NCI-H69 (cell line): ENCODE data around the gene GHRL.
"Not testable (repeated sequence)": the region's sequence is repeated elsewhere in the genome, so short reads cannot be mapped to it uniquely, and the experiment has no call there.

ENCODE experiments used
- DNase-seq: peaks from one replicate; lab custom pipeline; 2025; lab: John Stamatoyannopoulos, UW

Gene GHRL

DNA sequence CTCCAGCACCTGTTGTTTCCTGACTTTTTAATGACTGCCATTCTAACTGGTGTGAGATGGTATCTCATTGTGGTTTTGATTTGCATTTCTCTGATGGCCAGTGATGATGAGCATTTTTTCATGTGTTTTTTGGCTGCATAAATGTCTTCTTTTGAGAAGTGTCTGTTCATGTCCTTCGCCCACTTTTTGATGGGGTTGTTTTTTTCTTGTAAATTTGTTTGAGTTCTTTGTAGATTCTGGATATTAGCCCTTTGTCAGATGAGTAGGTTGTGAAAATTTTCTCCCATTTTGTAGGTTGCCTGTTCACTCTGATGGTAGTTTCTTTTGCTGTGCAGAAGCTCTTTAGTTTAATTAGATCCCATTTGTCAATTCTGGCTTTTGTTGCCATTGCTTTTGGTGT is 5.3 kb upstream of the GHRL start:
- not testable (repeated sequence) for DNase-seq

GRCh38 chr3:10294030-10294586 is 1.4 kb upstream of the GHRL start:
- no peak for DNase-seq

- DNase-seq = no peak
Observed at GRCh38 chr3:10291641-10292040, 1.1 kb downstream of the GHRL start.

- peak; percentile 49 for DNase-seq
Observed at GRCh38 chr3:10290481-10291176, 2.1 kb downstream of the GHRL start.

DNA sequence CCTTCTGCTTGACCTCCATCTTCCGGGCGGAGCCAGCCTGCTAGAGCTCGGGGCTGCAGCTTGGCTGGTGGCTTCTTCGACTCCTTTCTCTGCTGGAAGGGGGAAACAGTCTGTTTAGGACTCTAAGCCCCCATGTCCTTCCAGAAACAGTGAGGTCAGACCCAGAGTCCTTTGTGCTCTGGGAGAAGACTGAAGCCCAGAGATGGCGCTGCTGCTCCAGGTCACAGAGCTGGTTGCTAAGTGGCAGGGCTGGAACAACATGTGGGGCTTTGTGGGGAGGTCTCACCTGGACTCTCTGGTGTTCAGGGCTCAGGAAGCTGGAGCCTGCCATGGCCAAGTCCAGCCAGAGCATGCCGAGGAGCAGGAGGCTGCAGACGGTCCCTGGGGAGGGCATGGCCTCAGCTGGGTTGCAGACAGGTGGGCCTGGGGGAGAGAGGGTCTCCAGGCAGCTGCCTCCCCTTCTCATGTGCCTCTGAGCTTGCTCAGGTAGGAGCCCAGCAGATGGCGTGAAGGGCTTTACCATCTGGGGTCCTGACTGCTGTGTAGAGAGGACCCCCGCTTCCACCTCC is 2.9 kb downstream of the GHRL start:
- DNase-seq = peak; percentile 44

DNA sequence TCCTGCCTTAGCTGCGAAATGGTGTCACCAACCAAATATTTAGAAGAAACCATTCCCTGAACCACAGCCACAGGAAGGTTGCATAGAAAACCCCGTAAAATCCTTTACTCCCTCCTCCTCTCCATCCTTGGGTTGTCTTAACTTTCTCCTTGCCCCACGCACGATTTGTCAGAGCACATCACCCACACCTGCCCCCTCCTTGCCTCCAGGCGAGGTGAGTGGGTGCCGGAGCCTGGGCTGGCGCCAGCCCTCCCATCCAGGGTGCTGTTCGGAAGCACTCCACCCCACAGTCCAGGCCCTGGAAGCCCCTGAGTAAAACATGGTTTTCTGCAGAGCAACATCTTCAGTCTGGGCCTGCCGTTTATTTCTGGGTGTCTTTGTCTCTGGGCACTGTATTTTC is 3.7 kb downstream of the GHRL start:
- no peak for DNase-seq

- no peak for DNase-seq
Observed at GRCh38 chr3:10288575-10288960, 4.2 kb downstream of the GHRL start.

- no peak for DNase-seq
Observed at GRCh38 chr3:10287936-10288574, 4.7 kb downstream of the GHRL start.

DNA sequence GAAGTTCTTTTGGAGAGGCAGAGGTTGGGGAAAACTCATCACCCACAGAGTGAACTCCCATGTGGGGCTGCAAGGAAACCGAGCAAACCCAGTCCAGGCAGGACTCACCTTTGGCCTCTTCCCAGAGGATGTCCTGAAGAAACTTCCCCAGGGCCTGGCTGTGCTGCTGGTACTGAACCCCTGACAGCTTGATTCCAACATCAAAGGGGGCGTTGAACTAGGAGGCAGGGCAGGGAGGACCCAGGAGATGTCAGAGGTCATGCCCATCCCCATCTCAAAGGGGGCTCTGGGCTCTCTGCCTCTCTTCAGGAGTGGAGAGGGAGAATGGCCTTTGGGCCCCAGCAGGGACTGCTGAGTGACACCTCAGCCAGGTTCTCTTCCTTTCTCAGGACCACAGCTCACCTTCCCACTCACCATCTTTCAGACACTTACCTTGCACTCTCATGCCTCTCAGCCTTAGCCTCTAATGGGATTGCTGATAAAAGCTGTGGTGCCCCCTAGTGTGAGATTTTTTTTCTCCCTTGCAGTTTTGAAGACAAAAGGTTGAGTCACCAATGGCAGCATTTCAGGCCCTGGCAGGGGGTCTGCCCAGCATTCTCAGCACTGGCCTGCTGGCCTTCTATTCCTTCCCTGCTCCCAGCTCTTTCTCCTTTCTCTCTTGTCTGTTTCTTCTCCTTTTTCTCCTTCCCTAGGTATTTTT is 6.0 kb downstream of the GHRL start:
- peak; percentile 86 for DNase-seq

DNA sequence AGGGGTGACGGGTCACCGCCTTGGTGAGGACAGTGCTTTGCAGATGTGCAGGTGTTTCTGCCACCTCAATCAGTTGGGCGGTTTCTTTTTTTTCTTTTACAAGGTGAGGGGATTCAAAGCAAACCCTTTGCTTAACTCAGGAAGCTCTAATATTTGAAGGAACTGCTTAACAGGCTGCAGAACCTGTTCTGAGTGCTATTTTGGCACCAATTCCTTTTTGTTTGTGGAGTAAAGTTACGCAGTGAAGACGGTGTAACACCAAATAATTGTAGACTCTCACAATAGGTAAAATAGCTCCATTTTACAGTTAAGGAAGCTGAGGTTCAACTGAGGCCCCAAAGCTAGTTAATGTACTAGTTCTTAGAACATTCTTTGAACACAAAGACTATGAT is 6.6 kb downstream of the GHRL start:
- no peak for DNase-seq

DNA sequence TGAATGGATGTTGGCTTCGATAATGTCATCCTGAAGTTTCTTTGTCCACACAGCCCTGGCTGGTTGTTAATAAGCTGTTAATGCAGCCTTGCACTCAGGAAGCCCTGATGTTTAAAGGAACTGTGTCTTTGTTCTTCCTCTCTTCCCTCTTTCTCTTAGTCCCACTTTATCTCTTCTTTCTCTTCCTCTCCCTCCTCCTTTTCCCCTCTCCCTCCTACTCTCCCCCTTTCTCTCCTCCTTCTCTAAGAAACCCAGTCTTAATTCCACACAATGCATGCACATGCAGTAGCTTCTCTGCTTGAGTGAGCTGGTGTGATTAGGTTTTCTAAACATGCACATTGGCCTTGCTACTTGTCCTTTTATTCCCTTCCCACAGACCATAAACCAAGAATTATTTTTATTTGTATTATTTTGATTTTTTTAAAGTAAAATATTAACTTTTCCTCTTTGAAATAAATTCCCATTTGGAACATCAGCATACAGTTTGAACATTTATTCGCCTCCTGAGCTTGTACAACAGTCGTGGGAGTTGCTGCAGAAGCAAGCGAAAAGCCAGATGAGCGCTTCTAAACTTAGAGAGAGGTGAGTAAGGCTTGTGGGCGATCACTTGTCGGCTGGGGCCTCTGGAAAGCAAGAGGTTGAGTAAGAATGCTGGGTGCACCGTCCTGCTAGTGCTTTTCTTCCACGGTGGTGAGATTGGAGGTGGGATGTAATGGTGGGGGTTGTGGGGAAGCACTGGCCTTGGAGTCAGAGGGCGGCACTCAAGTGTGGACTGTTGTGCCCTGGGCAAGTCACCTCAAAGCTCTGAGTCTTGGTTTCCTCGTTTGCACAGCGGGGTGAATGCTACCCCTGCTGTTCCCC is 7.2 kb downstream of the GHRL start:
- no peak for DNase-seq

GRCh38 chr3:10284496-10284895 is 8.3 kb downstream of the GHRL start:
- DNase-seq = no peak

DNA sequence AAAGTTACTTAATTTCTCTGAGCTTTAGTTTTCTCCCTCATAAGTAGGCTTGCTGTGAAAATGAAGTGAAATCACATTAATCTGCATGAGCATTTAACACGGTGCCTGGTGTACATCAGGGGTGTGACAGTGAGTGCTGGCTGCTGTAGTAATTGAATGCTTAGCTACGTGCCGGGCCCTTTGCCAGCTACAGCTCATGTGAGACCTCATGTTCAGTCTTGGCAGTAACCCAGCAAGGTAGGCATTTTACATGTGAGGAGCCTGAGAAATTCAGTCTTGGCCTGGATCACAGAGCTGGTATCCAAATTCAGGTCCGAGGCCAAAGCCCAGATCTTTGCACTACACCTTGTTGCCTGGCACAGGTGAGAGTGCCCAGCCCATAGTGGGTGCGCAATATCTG is 9.1 kb downstream of the GHRL start:
- peak; percentile 67 for DNase-seq

GRCh38 chr3:10281951-10282350 is 10.8 kb downstream of the GHRL start:
- DNase-seq = no peak

- no peak for DNase-seq
Observed at GRCh38 chr3:10280571-10280970, 12.2 kb downstream of the GHRL start.

- no peak for DNase-seq
Observed at GRCh38 chr3:10280177-10280529, 12.6 kb downstream of the GHRL start.

DNA sequence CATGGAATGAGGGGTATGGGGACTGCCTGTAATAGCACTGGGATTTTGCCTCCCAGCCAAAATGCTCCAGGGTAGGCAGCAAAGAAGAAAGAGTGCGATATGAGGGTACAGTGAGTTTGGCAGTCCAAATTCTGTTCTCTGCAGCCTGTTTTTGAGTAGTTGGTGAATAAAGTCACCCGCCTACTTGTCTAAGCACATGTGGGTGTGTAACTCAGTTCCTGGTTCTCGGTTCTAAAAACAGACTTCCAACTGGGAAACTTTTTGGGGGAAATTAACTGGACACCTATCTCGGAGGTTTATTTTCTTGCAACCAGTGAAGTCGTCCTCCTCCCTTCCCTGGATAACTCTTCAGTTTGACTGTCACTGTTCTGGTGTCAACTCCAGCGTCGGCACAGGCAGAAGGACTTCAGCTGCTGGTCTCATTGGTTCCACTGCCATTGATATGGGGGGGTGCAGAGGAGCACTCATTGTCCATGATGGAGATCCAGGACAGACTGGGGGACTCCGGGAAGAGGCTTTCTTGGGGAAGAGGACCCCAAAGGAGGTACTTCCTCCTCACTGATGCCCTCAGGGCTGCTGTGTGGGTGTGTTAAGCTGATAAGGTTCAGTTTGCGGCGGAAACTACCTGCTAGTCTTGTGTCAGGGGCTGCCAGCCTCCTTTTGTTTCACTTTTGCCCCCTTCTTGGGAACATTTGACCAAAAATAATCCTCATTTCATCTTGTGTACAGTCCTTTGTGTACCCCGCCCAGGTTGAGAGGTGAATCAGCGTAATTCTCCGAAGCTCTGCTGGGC is 13.2 kb downstream of the GHRL start:
- no peak for DNase-seq

GRCh38 chr3:10278501-10278900 is 14.2 kb downstream of the GHRL start:
- no peak for DNase-seq

DNA sequence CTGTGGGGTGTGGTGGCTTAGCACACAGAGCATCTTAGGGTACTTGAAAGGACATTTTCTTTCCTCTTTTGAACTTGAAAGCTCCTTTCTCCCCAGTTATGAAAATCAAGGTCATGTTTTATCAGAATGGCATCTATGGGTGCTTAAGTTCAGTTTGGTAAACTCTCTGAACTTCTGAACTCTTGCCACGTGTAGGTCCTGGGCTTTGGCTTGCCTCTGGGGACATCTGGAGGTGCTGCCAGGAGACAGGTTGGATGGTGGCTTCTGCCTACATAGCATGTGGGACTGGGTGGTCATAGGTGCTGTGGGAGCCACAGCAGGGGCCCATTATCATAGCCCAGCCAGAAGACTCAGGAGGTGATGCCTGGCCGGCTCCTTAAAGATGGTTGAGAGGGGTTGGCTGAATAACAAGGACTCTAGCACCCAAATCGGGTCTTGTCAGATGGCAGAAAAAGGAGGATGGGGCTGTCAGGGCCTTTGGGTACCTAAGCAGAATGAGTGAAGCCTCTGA is 15.6 kb downstream of the GHRL start:
- DNase-seq = no peak

DNA sequence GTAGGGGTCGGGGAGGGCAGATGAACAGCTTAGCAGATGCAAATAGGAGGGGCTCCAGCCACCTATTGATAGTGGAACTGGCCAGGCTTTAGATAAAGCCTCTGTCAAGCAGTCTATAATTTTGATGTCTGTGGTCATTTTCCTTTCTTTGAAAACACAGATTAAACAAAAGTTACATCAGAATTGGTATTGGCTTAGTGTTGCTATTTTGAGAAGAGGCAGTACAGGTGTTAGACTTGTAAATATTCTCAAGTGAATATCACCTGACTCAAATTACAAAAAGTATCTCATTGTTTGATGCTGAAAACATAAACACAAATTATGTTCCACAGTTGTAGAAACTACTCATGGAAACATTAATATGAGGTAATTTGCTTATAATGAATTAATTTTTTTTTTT is 18.1 kb downstream of the GHRL start:
- peak; percentile 64 for DNase-seq
